Suppressor macrophage (primary cell): ENCODE results near the gene KCNIP1.

ENCODE experiments used
- DNase-seq, 4 experiments: peaks; one replicate each; pipeline ENCODE4 v3.0.0-alpha.2; 2020 to 2022

KCNIP1 gene

GRCh38 chr5:170599756-170600155, 95.9 kb downstream of the KCNIP1 start:
- no peak for DNase-seq

DNA sequence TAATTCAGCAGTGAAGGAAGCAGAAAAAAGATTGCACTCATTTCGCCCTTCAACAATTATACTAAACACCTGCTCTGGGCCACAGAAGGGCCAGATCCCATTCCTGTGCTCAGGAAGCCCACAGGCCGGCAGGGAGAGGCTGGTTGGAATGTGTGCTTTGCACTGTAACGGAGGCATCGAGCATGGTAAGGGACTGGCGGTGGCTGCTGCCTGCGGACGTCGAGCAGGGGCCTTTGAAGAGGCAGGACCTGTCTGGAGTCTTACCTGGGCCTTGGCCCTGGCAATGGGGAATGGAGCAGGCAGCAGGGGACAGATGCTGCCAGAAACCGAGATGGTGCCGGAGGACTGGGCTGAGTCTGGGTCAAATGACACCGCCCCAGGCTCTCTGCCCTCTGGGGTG, 97.8 kb downstream of the KCNIP1 start:
- no peak for DNase-seq

DNA sequence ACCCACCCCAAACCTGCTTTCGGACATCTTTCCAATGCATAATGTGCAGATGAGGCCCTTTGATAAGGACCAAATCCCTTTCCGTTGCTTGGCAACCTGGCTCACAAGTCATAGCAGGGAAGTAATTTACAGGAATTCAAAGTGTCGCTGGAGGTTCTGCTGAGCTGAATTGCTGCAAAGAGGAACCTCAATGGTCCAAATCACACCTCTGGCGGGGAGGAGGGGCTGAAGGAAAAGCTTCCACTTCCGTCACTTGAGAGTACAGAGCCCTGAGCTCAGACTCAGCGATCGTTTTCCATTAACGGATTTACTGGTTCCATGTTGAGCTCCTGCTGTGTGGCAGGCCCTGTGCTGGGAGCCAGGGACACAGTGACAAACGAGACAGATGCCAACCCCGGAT, 99.3 kb downstream of the KCNIP1 start:
- no peak for DNase-seq

- DNase-seq = peak; percentile 58 to 77 (median 70)
These were observed 100.1 kb downstream of the KCNIP1 start for GRCh38 chr5:170603578-170604565.

GRCh38 chr5:170606941-170607340, 103.1 kb downstream of the KCNIP1 start:
- no peak for DNase-seq

DNA sequence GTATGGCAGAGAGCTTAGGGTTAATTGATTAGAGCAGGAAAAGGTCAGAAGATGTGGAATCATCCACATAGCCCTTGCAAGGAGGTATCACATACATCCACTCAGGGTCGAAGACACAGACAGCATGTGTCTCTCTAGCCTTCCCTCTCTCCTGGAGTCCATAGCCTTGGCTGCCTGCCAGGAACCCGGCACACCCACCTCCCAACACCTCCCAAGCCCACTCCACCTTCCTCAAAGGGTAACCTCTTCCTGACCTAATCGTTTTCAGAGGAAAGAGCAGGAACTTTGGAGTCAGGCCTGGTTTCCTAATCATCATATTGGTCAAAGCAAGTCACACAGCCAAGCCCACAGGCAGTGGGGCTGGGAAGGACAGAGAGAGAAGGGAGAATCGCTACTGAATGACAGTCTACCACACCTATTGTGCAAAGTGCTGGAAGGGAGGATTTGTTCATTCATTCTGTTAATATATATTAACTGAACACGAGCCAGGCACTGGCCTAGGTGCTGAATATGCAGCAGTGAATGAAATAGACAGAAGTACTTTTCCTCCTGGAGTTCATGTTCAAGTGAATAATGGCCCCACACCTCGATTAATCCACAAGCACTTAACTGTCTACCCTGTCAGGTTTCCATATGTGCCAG, 107.8 kb downstream of the KCNIP1 start:
- DNase-seq = no peak

DNA sequence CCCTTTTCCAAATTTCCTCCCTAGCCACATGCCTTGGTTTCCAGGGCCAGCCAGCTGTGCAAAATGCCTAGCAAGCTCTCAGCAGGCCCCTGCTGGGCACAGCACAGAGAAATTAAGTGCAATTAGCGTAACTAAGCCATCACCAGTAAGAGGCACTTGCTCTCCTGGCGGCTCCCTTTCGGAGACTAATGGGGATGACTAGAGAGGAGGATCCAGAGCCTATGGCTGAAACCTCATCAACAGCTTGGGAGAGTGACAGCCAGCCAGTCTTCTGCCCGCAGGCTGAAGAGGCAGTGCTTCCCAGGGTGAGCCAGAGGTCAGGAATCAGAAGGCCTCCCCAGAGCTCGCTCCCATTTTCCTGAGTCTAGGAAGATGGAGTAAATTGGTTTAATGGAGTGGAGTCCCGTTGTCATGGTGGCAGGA, 108.4 kb downstream of the KCNIP1 start:
- DNase-seq = no peak

GRCh38 chr5:170614065-170614490, 110.3 kb downstream of the KCNIP1 start:
- DNase-seq = no peak

DNA sequence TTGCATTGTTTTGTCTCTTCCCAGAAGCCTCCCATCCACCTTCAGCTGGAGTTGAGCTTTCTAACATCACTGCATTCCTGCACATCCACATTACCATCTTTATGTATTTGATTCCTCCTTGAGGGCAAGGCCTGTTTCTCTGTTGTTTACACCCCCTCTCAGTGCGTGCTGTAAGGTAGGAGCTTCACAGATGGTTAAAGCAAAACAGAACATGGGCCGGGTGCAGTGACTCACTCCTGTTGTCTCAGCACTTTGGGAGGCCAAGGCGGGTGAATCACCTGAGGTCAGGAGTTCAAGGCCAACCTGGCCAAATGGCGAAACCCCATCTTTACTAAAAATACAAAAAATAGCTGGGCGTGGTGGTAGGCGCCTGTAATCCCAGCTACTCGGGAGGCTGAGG, 110.9 kb downstream of the KCNIP1 start:
- no peak for DNase-seq

DNA sequence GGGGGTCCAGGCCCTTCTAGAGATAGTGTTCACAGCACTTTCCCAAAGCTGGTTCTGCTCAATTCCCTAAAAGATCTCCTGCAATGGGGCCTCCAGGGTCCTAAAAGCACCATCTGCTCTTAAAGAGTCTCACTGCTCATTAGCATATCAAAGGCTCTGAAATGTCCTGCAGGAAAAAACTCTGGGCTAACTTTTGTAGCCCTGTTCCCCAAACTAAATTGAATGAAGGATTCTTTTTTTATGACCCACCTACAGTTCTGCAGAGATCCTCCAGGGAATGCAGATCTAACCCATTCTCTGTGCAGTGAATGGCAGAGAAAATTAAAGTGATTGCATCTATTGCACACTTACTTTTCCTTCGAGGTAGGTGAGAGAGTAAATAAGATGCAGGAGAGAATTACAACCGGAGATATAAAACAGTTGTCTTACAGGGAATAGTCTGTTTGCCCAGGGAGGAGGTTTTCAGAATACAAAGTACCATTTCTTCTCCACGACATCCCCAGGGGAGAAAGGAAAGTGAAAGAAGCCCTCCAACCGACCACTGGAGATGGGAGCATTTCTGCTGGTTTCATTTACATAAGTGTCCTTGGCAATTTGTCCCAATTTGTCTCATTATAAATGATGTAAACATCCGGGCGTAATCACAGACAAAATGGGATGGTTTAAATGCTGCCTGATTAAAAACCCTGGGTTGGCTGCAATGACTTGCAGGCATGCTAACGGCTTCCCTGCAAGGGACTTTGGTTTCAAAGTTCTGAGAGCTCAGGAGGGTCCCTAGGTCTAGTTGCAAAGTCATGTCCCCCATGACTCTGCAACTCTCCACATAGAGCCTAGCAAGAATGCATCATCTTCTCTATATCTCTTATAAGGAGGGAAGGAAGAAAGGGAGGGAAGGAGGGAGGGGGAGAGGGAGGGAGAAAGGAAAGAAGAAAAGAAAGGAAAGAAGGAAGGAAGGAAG, 114.0 kb downstream of the KCNIP1 start:
- DNase-seq = no peak

- no peak for DNase-seq
These were observed 116.0 kb downstream of the KCNIP1 start for GRCh38 chr5:170619869-170620268.

- DNase-seq = no peak
These were observed 119.1 kb downstream of the KCNIP1 start for GRCh38 chr5:170622933-170623332.

DNA sequence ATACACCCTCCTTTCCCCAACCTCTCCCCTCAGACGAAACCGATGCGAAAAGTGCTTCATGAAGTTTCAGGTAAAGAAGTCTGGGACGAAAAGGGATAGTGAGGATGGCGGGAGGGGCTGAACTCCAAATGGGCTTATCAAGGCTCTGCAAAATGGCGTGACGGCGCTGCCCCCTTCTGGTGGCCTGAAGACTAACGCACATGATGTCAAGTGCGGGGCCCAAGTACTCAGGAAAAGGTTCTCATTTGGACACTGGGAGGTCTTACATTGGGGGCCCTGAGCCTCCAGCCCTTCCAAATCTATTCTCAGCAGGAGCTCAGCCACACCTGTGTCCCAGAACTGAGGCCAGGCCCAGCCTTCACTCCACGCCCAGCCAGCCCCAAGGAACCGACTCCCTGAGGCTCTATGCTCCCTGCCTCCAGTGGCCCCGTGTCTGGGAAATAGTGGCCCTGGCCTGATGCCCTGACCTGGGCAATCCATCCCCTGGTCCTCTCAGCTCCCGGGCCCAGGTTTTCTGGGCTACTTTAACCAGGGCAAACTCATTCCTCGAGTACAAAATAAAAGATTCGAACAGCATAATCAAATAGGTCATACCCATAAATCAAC, 119.9 kb downstream of the KCNIP1 start:
- peak; percentile 72 to 86 (median 78) for DNase-seq

GRCh38 chr5:170625221-170626165, 121.7 kb downstream of the KCNIP1 start:
- DNase-seq = no peak

- DNase-seq = no peak
These were observed 122.8 kb downstream of the KCNIP1 start for GRCh38 chr5:170626507-170627150.

- no peak for DNase-seq
These were observed 123.5 kb downstream of the KCNIP1 start for GRCh38 chr5:170627271-170627670.

- DNase-seq = no peak
These were observed 124.2 kb downstream of the KCNIP1 start for GRCh38 chr5:170628028-170628427.

DNA sequence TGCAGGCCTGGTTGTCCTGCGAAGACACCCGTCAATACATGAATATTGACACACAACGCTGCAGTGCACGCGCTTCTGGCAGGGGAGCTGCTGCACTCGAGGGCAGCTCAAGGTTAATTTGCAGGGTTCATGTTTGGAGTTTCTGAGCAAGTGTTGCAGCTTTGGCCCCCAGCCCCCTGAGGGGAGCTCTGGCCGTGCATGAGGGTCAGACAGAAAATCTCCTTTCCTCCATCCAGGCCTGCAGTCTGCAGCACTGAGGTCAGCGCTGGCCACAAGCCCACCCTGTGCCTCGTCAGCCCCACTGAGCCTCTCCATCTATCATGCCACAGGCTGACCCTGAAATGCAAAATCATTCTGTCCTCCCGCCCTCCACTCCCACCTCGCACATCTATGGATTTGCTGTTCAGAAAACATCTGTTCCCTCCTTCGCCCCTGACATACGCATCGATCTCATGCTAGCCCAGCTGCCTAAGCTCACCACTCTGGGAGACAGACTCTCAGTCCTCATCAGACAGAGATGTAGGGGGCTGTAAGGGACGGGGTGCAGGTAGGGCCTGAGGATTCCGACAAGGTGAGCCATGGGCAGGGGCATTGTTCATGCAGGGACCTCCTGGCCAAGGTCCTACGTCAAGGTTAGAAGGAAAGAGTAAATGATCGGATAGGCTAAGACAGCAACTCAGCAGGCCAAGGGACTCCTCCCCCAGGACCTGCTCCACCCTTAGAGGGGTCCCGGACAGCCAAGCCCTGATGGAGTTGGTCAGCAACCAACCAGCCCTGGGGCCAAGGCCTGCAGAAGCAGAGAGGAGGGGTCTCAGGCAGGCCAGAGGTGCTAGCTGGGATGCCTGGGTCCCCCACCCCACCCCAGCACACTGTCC, 125.1 kb downstream of the KCNIP1 start:
- no peak for DNase-seq

DNA sequence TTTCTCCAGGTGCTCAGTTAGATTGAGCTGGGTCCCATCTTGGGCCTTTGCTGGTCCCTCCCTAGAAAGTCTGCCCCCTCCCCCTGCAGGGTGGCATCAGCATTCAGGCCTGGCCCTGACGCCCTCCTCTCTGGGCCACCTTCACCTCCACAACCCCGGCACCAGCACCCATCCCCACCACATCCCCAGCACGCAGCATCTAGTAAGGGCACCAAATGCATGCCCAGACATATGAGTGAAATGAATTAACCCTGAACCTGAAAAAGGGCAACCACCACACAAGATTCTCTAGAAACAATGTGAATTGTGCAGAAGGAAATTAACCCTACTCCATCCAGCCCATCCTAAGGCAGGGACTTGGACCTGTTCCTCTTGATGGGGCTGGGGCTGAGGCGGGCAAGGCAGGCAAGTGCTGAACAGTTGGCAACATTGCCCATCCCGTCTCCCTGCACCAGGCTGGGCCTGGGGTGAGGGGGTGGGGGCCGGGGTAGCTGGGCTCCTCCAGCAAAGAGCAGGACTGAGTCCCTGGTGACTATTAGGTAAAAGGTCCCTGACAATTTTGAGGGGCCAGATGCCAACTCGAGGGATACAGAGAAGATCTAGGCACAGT, 125.9 kb downstream of the KCNIP1 start:
- DNase-seq = no peak
